ENCODE results near the gene SYF2.
"Not testable (repeated sequence)": the region's sequence is repeated elsewhere in the genome, so short reads cannot be mapped to it uniquely, and the experiment has no call there.

The SYF2 gene

GRCh38 chr1:25232027-25232865, at the start of gene SYF2:
Gene SYF2, minus strand, starts transcription at chr1:25232502. Its CDS starts 35 bp downstream, at chr1:25232467.
- DNase-seq, result peak; percentile 43

- not testable (repeated sequence) for DNase-seq
These were observed 47.4 kb upstream of the SYF2 start for GRCh38 chr1:25279693-25280111.

GRCh38 chr1:25278790-25279189, 46.5 kb upstream of the SYF2 start:
- DNase-seq, result not testable (repeated sequence)

- DNase-seq, result not testable (repeated sequence)
These were observed 46.1 kb upstream of the SYF2 start for GRCh38 chr1:25278358-25278757.

- DNase-seq, result not testable (repeated sequence)
These were observed 45.0 kb upstream of the SYF2 start for GRCh38 chr1:25277295-25277694.

- not testable (repeated sequence) for DNase-seq
These were observed 43.3 kb upstream of the SYF2 start for GRCh38 chr1:25275648-25276047.

GRCh38 chr1:25272238-25272637, 39.9 kb upstream of the SYF2 start, which contains the start of gene RHD:
Gene RHD, plus strand, starts transcription at chr1:25272509. Its CDS starts 39 bp downstream, at chr1:25272548.
- DNase-seq, result not testable (repeated sequence)

- DNase-seq, result not testable (repeated sequence)
These were observed 36.0 kb upstream of the SYF2 start for GRCh38 chr1:25268143-25268760.

GRCh38 chr1:25267288-25268142, 35.2 kb upstream of the SYF2 start:
- DNase-seq, result peak; percentile 17

- DNase-seq, result not testable (repeated sequence)
These were observed 34.4 kb upstream of the SYF2 start for GRCh38 chr1:25266554-25267287.

- DNase-seq, result not testable (repeated sequence)
These were observed 28.0 kb upstream of the SYF2 start for GRCh38 chr1:25260336-25260735.

GRCh38 chr1:25259813-25260212, 27.5 kb upstream of the SYF2 start:
- not testable (repeated sequence) for DNase-seq

GRCh38 chr1:25257196-25257595, 24.9 kb upstream of the SYF2 start:
- DNase-seq, result no peak

- no peak for DNase-seq
These were observed 24.3 kb upstream of the SYF2 start for GRCh38 chr1:25256578-25256965.

- no peak for DNase-seq
These were observed 23.6 kb upstream of the SYF2 start for GRCh38 chr1:25255706-25256577.

GRCh38 chr1:25253911-25254310, 21.6 kb upstream of the SYF2 start:
- no peak for DNase-seq

GRCh38 chr1:25247829-25248754, 15.8 kb upstream of the SYF2 start:
- no peak for DNase-seq

GRCh38 chr1:25247024-25247828, 14.9 kb upstream of the SYF2 start, which contains the start of gene RSRP1:
Gene RSRP1, minus strand, starts transcription at chr1:25247454. Its CDS starts 491 bp downstream, at chr1:25246963.
- DNase-seq, result peak; percentile 85

- DNase-seq, result no peak
These were observed 14.3 kb upstream of the SYF2 start for GRCh38 chr1:25246600-25247023.

All from NCI-H1417 treated with DMSO at 0.1 percent for 48 hours (cell line).